PC-9 (cell line): ENCODE measurements around the gene VTN. TPM values are rescaled to one million over a fixed set of nuclear protein-coding genes. Genes with fewer than 3 reads are reported as not detected.

Experiments
- BruUV-seq: library from RNA; stranded (reverse); fragments of 400-500 nt; replicated peaks from 2 replicates; lab custom pipeline; 2021; lab: Mats Ljungman, UMichigan
- CTCF ChIA-PET: fragments of 300-600 bp; sonication (Branson Sonifier 250); formaldehyde crosslinking; loops from one replicate; lab custom pipeline; 2022; ENCODE audit warnings: antibody characterized with exemption; lab: Charles Lee
- POLR2A ChIA-PET: fragments of 300-600 bp; sonication (Branson Sonifier 250); formaldehyde crosslinking; loops from one replicate; lab custom pipeline; 2022; ENCODE audit warnings: antibody characterized with exemption; ENCODE audit not compliant: unreplicated experiment; lab: Charles Lee
- DNase-seq, 2 experiments: peaks; one replicate each; pipeline versions ENCODE4 v3.0.0 to v3.0.0-alpha.2; 2015 to 2022; ENCODE audit warnings: mixed read lengths in 1 of 2
- H2AFZ ChIP-seq: fragments of 200-600 bp; sonication (generic); 2 replicates; pipeline ENCODE4 v1.8.1; 2017; ENCODE audit warnings: antibody characterized with exemption
- H3F3A ChIP-seq: fragments of 200-600 bp; sonication (generic); 2 replicates; pipeline ENCODE4 v1.8.1; 2017; ENCODE audit warnings: antibody characterized with exemption, mild to moderate bottlenecking, low read depth; ENCODE audit not compliant: insufficient read depth
- H3K27ac ChIP-seq: fragments of 200-600 bp; sonication (generic); 2 replicates; pipeline ENCODE4 v1.6.1; 2016; ENCODE audit warnings: mixed run types
- H3K27me3 ChIP-seq: fragments of 200-600 bp; sonication (generic); 2 replicates; pipeline ENCODE4 v1.6.1; 2016; ENCODE audit warnings: low read depth, mixed run types; ENCODE audit not compliant: insufficient read depth
- H3K36me3 ChIP-seq: fragments of 200-600 bp; sonication (generic); 2 replicates; pipeline ENCODE4 v1.6.1; 2016; ENCODE audit warnings: low read depth, mixed run types
- H3K4me1 ChIP-seq: fragments of 200-600 bp; sonication (generic); replicated peaks from 2 replicates; pipeline ENCODE4 v1.6.1; 2016; ENCODE audit warnings: mixed run types; ENCODE audit not compliant: insufficient read depth
- H3K4me2 ChIP-seq: fragments of 200-600 bp; sonication (generic); 2 replicates; pipeline ENCODE4 v1.6.1; 2017; ENCODE audit warnings: mixed run types
- H3K4me3 ChIP-seq: fragments of 200-600 bp; sonication (generic); 2 replicates; pipeline ENCODE4 v1.6.1; 2016; ENCODE audit warnings: mixed run types
- H3K79me2 ChIP-seq: fragments of 200-600 bp; sonication (generic); 2 replicates; pipeline ENCODE4 v1.6.1; 2017; ENCODE audit warnings: low read depth, mixed run types
- H3K9me2 ChIP-seq: fragments of 200-600 bp; sonication (generic); 2 replicates; pipeline ENCODE4 v1.8.1; 2017; ENCODE audit warnings: mild to moderate bottlenecking; ENCODE audit not compliant: insufficient read depth
- H3K9me3 ChIP-seq: fragments of 200-600 bp; sonication (generic); 2 replicates; pipeline ENCODE4 v1.8.1; 2016; ENCODE audit warnings: low read depth; ENCODE audit not compliant: insufficient read depth
- H4K20me1 ChIP-seq: fragments of 200-600 bp; sonication (generic); 2 replicates; pipeline ENCODE4 v1.8.1; 2017; ENCODE audit not compliant: insufficient read depth
- EZH2 ChIP-seq: fragments of 200-600 bp; sonication (generic); IDR thresholded peaks from 2 replicates; pipeline ENCODE4 v1.8.0; 2017; ENCODE audit warnings: antibody characterized with exemption, low read depth
- intact Hi-C: fragments of 100-400 bp; cut with micrococcal nuclease; formaldehyde crosslinking; loops from one replicate; pipeline ENCODE4 v1.10.0; 2022; ENCODE audit not compliant: unreplicated experiment
- total RNA-seq: library from RNA; stranded (reverse); gene quantifications from 2 replicates; pipeline ENCODE4 v1.2.3, GENCODE V29; 2021
- TF ChIP-seq, protein P1 (sequence below): fragments of 200-600 bp; sonication (generic); conservative IDR thresholded peaks from 2 replicates; pipeline ENCODE4 v1.6.1; 2017; ENCODE audit warnings: mixed run types, antibody characterized with exemption, mild to moderate bottlenecking, moderate library complexity

Gene VTN
- total RNA-seq, 1 experiment from 2014 or later, result not detected

DNA sequence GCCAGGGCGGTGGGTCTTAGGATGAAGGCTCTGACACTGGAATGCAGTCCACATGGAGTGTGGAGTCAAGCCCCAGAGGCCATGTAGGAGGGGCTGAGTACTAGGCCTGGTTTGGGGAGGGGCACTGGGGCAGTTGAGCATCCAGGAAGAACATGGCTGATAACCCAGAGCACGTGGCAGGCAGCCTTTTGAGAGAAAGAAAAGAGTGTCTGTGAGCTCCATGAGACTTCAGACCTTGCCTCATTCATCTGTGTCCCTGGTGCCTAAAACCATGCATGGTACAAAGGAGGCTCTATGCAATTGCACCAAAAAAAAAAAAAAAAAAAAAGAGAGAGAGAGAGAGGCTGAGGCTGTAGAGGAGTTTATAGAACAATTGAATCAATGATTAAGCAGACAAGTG, 21.3 kb upstream of the VTN start:
- no peak for TF ChIP-seq EZH2
- TF ChIP-seq, protein P1, sequence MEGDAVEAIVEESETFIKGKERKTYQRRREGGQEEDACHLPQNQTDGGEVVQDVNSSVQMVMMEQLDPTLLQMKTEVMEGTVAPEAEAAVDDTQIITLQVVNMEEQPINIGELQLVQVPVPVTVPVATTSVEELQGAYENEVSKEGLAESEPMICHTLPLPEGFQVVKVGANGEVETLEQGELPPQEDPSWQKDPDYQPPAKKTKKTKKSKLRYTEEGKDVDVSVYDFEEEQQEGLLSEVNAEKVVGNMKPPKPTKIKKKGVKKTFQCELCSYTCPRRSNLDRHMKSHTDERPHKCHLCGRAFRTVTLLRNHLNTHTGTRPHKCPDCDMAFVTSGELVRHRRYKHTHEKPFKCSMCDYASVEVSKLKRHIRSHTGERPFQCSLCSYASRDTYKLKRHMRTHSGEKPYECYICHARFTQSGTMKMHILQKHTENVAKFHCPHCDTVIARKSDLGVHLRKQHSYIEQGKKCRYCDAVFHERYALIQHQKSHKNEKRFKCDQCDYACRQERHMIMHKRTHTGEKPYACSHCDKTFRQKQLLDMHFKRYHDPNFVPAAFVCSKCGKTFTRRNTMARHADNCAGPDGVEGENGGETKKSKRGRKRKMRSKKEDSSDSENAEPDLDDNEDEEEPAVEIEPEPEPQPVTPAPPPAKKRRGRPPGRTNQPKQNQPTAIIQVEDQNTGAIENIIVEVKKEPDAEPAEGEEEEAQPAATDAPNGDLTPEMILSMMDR, result no peak
- H3F3A ChIP-seq, result 0 out of 2 replicates have a peak, but pooled peaks cover 1% of the 10 kb centered on the region
- intact Hi-C loops, result no loop called here
- 0 out of 2 replicates have a peak, but pooled peaks cover under 1% of the 10 kb centered on the region for H3K4me1 ChIP-seq
- CTCF ChIA-PET, result no interaction called here
- no peaks in the 10 kb centered on the region for H3K27me3 ChIP-seq
- no peak overlapping the region for H3K27ac ChIP-seq
- no TSS peak for BruUV-seq
- no peak overlapping the region for H2AFZ ChIP-seq
- no peak overlapping the region for H3K4me2 ChIP-seq
- 0 out of 2 replicates have a peak, but pooled peaks cover under 1% of the 10 kb centered on the region for H3K79me2 ChIP-seq
- H3K4me3 ChIP-seq, result no peak overlapping the region
- no peak for DNase-seq
- H3K9me2 ChIP-seq, result no peaks in the 10 kb centered on the region
- H4K20me1 ChIP-seq, result no peaks in the 10 kb centered on the region; the same call in 1 of the 2 replicates
- no peaks in the 10 kb centered on the region for H3K9me3 ChIP-seq
- POLR2A ChIA-PET, result no interaction called here
- peaks cover 19% of the 10 kb centered on the region; the same call in 1 of the 2 replicates for H3K36me3 ChIP-seq

DNA sequence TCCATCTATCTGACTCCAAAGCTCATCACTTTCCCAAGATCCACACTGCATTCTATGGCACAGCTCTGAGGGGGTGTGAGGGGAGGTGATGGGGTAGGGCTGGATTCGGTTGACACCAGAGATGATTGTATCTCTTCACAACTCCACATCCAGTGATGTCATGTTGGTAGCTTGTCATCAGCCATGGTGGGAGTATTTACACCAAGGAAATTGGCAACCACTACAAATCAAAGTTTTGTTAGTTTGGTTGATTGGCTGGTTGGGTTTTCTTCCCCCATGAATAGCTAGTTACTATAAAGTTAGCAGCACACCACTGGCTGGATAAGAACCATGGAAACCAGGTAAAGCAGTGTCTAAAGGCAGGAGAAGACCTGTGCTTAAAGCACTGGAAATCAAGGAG, 20.9 kb upstream of the VTN start:
- ChIA-PET POLR2A (interaction anchor here (0.6 kb wide), 1 partner anchor 35 kb away, joined by 4 read pairs; no protein-coding TSS in a partner anchor), CTCF (no interaction called here)
- DNase-seq, result no peak
- intact Hi-C loops, result no loop called here
- no peaks in the 10 kb centered on the region; the same call in 1 of the 2 replicates for H4K20me1 ChIP-seq
- no TSS peak for BruUV-seq
- no peak overlapping the region for H2AFZ ChIP-seq
- TF ChIP-seq EZH2, result no peak
- TF ChIP-seq, protein P1, result no peak
- no peaks in the 10 kb centered on the region for H3K9me2 ChIP-seq
- no peak overlapping the region for H3K27ac ChIP-seq
- peaks cover 4% of the 10 kb centered on the region; the same call in 1 of the 2 replicates for H3K79me2 ChIP-seq
- H3K27me3 ChIP-seq, result no peaks in the 10 kb centered on the region
- H3K4me3 ChIP-seq, result no peak overlapping the region
- H3K36me3 ChIP-seq, result peaks cover 19% of the 10 kb centered on the region; the same call in 1 of the 2 replicates
- no peak overlapping the region for H3K4me2 ChIP-seq
- peaks cover 5% of the 10 kb centered on the region; the same call in 1 of the 2 replicates for H3F3A ChIP-seq
- H3K4me1 ChIP-seq, result peaks cover 5% of the 10 kb centered on the region
- H3K9me3 ChIP-seq, result no peaks in the 10 kb centered on the region

DNA sequence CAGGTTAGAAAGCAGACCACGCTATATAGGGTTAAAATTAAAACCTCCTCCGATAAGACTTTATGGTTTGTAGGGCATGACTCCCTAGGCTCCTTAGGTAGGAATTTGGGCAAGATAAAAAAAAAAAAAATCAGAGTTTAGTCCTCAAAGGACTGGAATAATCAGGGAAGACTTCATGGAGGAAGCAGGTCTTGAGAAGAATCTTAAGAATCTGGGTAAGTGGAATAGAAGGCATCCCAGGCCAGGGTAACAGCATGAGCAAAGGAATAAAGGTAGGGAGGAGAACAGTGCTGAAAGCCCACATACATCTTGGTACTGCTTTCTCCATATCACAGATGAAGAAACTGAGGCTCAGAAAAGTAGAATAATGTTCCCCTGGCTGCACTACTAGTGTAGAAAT, 20.5 kb upstream of the VTN start:
- POLR2A ChIA-PET, result interaction anchor here (0.6 kb wide), 1 partner anchor 34 kb away, joined by 4 read pairs; no protein-coding TSS in a partner anchor
- BruUV-seq, result no TSS peak

More for the DNA sequence above, 20.5 kb upstream of the VTN start:
- no peak overlapping the region for H2AFZ ChIP-seq
- no peaks in the 10 kb centered on the region for H3K9me2 ChIP-seq
- peaks cover 19% of the 10 kb centered on the region; the same call in 1 of the 2 replicates for H3K36me3 ChIP-seq
- H3K4me3 ChIP-seq, result no peak overlapping the region
- no peak for DNase-seq
- intact Hi-C loops, result no loop called here
- no peaks in the 10 kb centered on the region for H3K27me3 ChIP-seq
- no peaks in the 10 kb centered on the region for H3K9me3 ChIP-seq
- H3K27ac ChIP-seq, result no peak overlapping the region
- H3F3A ChIP-seq, result peaks cover 10% of the 10 kb centered on the region; the same call in 1 of the 2 replicates
- no peak for TF ChIP-seq EZH2
- TF ChIP-seq, protein P1, result no peak
- H3K4me2 ChIP-seq, result no peak overlapping the region
- H4K20me1 ChIP-seq, result no peaks in the 10 kb centered on the region; the same call in 1 of the 2 replicates
- peaks cover 9% of the 10 kb centered on the region; the same call in 1 of the 2 replicates for H3K79me2 ChIP-seq
- peaks cover 9% of the 10 kb centered on the region for H3K4me1 ChIP-seq
- CTCF ChIA-PET, result no interaction called here
